ENCODE results near the gene GJA10.

The GJA10 gene

GRCh38 chr6:89938014-89938413 lies 43.7 kb downstream of the GJA10 start:
- DNase-seq, result no peak
- intact Hi-C loops (cut with DNase I; ENCODE audit: low total_unique reads), result no loop called here
- no peaks in the 10 kb centered on the region for H3K9me3 ChIP-seq

GRCh38 chr6:89939144-89939543 lies 44.9 kb downstream of the GJA10 start:
- peaks cover 0 to 19% (median 7%) of the 10 kb centered on the region in 4 donors for H3K4me1 ChIP-seq
- DNase-seq, result no peak
- H3K4me3 ChIP-seq, result no peak overlapping the region
- no peak for TF ChIP-seq CTCF (IDR thresholded peaks at IDR 0.05)
- no peaks in the 10 kb centered on the region for H3K9me3 ChIP-seq
- H3K36me3 ChIP-seq, result peaks cover 0 to 11% (median 0%) of the 10 kb centered on the region in 3 donors
- intact Hi-C loops (cut with DNase I; ENCODE audit: low total_unique reads), result no loop called here
- no peak overlapping the region for H3K27ac ChIP-seq
- no peaks in the 10 kb centered on the region for H3K27me3 ChIP-seq

More at GRCh38 chr6:89938014-89938413, 43.7 kb downstream of the GJA10 start:
- no peak overlapping the region for H3K27ac ChIP-seq
- H3K27me3 ChIP-seq, result no peaks in the 10 kb centered on the region
- no peak for TF ChIP-seq CTCF (IDR thresholded peaks at IDR 0.05)
- H3K36me3 ChIP-seq, result peaks cover 0 to 13% (median 0%) of the 10 kb centered on the region in 3 donors
- H3K4me1 ChIP-seq, result peaks cover 0 to 19% (median 7%) of the 10 kb centered on the region in 4 donors
- no peak overlapping the region for H3K4me3 ChIP-seq

- no peaks in the 10 kb centered on the region for H3K9me3 ChIP-seq
- peak; percentile 74 to 84 for DNase-seq
- peaks cover 0 to 19% (median 7%) of the 10 kb centered on the region in 4 donors for H3K4me1 ChIP-seq
- H3K4me3 ChIP-seq, result no peak overlapping the region
- no peak overlapping the region for H3K27ac ChIP-seq
- H3K27me3 ChIP-seq, result no peaks in the 10 kb centered on the region
- intact Hi-C loops (cut with DNase I; ENCODE audit: low total_unique reads), result loop anchor here (5.0 to 10.0 kb wide), 2 partner anchors 454 to 542 kb away; no protein-coding TSS in a partner anchor
- TF ChIP-seq CTCF (IDR thresholded peaks at IDR 0.05), result peak; percentile 56 to 65
- H3K36me3 ChIP-seq, result peaks cover 0 to 11% (median 0%) of the 10 kb centered on the region in 3 donors
These were observed 46.2 kb downstream of the GJA10 start for GRCh38 chr6:89940225-89941027.

- H3K4me3 ChIP-seq, result no peak overlapping the region
- H3K27me3 ChIP-seq, result no peaks in the 10 kb centered on the region
- no peaks in the 10 kb centered on the region for H3K9me3 ChIP-seq
- H3K27ac ChIP-seq, result no peak overlapping the region
- intact Hi-C loops (cut with DNase I; ENCODE audit: low total_unique reads), result loop anchor here (5.0 to 10.0 kb wide), 2 partner anchors 454 to 541 kb away; no protein-coding TSS in a partner anchor
- DNase-seq, result peak in 1 of 2 donors; percentile 61
- H3K36me3 ChIP-seq, result peaks cover 0 to 11% (median 0%) of the 10 kb centered on the region in 3 donors
- TF ChIP-seq CTCF (IDR thresholded peaks at IDR 0.05), result no peak
- peaks cover 0 to 19% (median 7%) of the 10 kb centered on the region in 4 donors for H3K4me1 ChIP-seq
These were observed 46.9 kb downstream of the GJA10 start for GRCh38 chr6:89941031-89941762.

GRCh38 chr6:89941763-89942497 lies 47.7 kb downstream of the GJA10 start:
- DNase-seq, result no peak
- H3K4me1 ChIP-seq, result peaks cover 0 to 19% (median 7%) of the 10 kb centered on the region in 4 donors
- no peak for TF ChIP-seq CTCF (IDR thresholded peaks at IDR 0.05)
- H3K36me3 ChIP-seq, result peaks cover 0 to 9% (median 0%) of the 10 kb centered on the region in 3 donors
- H3K9me3 ChIP-seq, result no peaks in the 10 kb centered on the region
- H3K27ac ChIP-seq, result no peak overlapping the region
- no peaks in the 10 kb centered on the region for H3K27me3 ChIP-seq
- no peak overlapping the region for H3K4me3 ChIP-seq
- intact Hi-C loops (cut with DNase I; ENCODE audit: low total_unique reads), result loop anchor here (5.0 to 10.0 kb wide), 2 partner anchors 453 to 540 kb away; no protein-coding TSS in a partner anchor
